Right lung (tissue), 5 donors: Measurements from ENCODE around the gene USP53. TPM values are rescaled to one million over a fixed set of nuclear protein-coding genes. Genes with fewer than 3 reads are reported as not detected.
"Not testable (repeated sequence)": the region's sequence is repeated elsewhere in the genome, so short reads cannot be mapped to it uniquely, and the experiment has no call there.

ENCODE experiments used
- DNase-seq, 2 donors: peaks; one replicate each; pipeline ENCODE4 v3.0.0-alpha.2; 2013
- polyA plus RNA-seq, 5 donors: library from polyadenylated mRNA; unstranded; fragments of 120-200 nt; gene quantifications; one replicate each; pipeline versions ENCODE4 v1.2.1 to v1.2.3, GENCODE V29; 2013; ENCODE audit warnings: inconsistent platforms in 1 of 5, low replicate concordance in 1 of 5; ENCODE audit not compliant: insufficient read length in 5 of 5, insufficient read depth in 1 of 5

USP53 gene
- polyA plus RNA-seq, 5 donors, result 15.4 to 49.2 (median 35.4) TPM

DNA sequence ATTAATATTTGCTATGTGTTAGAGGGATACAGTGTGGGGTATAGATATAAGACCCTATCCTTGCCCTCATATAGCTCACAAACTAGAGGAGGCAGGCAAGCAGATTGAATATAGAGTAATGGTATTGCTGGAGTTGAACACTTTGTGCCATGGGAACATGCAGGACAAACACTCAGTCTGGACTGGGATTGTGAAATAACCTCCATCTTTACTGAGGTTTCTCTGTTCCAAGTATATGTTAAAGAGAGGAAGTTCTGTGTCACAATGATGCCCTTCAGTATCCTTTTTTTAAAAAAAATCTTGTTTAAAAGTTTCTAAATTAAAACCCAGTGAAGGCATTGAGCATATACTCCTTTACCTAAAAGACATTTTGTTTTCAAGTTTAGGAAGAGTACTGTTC is 100.7 kb downstream of the USP53 start:
- DNase-seq, result no peak

GRCh38 chr4:119314356-119314755 is 101.8 kb downstream of the USP53 start:
- peak; percentile 26 to 47 for DNase-seq

DNA sequence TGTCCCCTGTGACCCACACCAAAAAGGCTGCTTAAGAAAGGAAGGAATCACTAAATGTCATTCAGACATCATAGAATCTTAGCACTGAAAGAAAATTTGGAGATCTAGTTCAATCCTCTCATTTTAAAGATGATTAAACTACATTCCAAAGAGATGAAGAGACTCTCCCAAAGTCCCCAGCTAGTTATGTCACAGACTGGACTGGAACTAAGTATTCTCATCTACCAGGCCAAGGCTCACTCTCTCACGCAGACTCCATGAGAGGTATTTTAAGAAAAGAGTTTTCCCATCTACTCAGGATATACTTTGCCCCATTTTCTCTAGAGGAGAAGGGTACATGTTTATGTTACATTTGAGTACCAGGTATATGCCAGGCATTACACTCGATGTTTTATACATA is 102.5 kb downstream of the USP53 start:
- DNase-seq, result no peak

- no peak for DNase-seq
Observed at GRCh38 chr4:119317990-119318389, 105.5 kb downstream of the USP53 start.

DNA sequence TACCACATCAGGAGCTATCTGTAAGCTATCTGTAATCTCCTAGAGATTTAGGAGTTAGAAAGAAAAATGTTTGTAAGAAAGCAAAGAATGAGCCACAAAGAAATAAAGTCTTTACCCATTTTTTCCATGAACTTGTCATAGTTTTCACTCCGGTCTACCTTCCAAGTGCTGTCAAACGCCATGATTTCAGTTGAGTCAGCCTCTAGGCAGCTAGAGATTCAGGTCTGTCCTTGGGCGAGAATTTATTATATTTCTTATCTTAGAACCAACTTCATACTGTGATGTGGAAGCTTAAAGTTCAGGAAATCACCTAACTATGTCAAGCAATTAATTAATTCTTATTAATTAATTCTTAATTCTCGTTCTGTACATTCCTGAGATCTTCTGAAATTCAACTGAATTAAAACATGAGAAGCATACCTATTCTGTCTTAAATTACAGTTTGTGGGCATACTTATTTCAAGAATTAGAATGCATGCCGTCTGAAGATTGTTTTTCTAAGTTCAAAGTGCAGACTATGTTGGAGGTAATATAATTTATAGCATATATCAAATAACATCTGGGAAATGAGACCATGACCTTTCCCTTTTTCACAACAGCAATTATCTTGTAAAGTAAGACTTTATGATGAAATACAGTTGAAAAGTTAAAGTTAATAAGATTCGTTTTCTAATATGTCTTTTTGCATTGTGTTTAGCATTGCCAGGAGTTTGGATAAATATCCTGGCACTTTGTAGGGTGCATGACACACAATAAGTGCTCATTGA is 109.6 kb downstream of the USP53 start, which contains the start of gene FABP2:
Gene FABP2 (minus strand): TSS at position 218 of the 767 bp plus-strand sequence. CDS start 36 bp downstream, at position 182.
- DNase-seq, result no peak

DNA sequence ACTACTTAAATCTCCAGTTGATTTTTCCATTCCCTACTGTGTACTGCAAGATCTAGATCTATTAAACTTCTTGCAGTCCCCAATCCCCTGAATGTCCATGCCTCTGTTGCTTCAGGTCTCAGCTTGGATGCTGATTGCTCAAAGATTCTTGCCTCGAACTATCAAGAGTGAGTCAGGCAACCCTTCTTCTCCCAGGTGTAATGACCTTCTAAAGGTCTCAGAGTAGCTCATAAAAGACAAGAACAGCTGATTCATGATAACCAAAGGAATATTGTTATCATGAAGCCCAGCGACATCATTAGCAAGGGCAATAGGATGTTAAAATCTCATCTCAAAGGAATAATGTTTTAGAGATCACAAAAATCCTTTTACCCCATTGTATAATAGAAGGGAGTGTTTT is 116.2 kb downstream of the USP53 start:
- no peak for DNase-seq

DNA sequence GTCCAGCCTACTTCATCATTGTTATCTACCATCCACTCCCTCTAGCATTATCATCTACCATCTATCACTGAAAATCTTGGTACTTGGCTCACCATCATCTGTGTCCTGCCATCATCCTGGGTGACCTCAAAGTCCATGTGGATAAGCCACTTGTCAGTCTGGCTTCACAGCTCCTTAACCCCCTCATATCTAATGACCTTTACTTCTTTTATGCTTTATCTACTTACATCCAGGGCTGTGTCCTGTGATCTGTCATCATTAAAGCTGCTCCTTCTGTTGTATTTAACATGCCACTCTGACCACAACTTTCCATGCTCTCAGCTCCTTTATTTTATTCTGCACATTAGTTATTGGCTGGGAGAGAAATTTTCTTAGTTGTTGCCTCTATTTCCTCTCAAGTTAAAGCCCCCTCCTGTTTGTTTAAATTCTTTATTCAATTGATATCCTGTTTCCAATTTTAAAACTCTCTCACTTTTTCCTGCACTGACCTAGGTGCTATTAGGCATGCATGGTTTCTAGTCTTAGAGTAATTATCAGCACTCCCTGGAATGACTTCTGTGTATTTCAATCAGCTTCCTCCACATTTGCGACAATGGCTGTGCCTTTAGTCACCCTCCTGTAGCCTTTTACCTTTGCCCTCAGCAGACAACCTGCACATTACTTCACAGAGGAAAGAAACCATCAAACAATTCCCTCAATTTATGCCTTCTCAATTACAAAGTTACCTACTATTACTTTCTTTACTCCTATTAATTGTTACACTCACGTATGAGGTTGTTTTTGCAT is 117.5 kb downstream of the USP53 start:
- no peak for DNase-seq

- not testable (repeated sequence) for DNase-seq
Observed at GRCh38 chr4:119336332-119336979, 123.9 kb downstream of the USP53 start.

GRCh38 chr4:119337010-119337409 is 124.5 kb downstream of the USP53 start:
- no peak for DNase-seq

GRCh38 chr4:119339895-119340294 is 127.4 kb downstream of the USP53 start:
- not testable (repeated sequence) for DNase-seq

DNA sequence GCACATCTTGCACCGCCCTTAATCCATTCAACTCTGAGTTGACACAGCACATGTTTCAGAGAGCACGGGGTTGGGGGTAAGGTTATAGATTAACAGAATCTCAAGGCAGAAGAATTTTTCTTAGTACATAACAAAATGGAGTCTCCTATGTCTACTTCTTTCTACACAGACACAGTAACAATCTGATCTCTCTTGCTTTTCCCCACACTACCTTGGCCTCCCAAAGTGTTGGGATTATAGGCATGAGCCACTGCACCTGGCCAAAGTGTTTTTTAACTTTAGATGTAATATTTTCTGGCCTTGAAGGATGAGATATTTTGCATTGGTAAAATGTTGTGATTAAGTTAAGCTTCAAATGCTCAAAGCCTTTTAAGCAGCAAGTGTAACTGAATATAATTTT is 130.8 kb downstream of the USP53 start:
- not testable (repeated sequence) for DNase-seq

Other genes with a start within 250 kb of the USP53 start
- 1 to 10 TPM in 1 of 5 donors, under 1 TPM in 4; 0.06 to 8.3 (median 0.20) TPM for gene MYOZ2, start 76.9 kb upstream of the USP53 start, polyA plus RNA-seq
- gene FABP2, start 109.4 kb downstream of the USP53 start, polyA plus RNA-seq, result under 1 TPM in 2 of 5 donors, not detected in 3; 0.04 to 0.08 TPM